Measurements from ENCODE around the gene RAB23.

RAB23 gene

GRCh38 chr6:57180596-57180995 is 41.5 kb downstream of the RAB23 start:
- no peak for DNase-seq (ENCODE audit: low spot score)

- DNase-seq (ENCODE audit: low spot score): no peak
These were observed 44.4 kb downstream of the RAB23 start for GRCh38 chr6:57177545-57178265.

GRCh38 chr6:57174511-57174907 is 47.6 kb downstream of the RAB23 start:
- no peak for DNase-seq (ENCODE audit: low spot score)

GRCh38 chr6:57173886-57174510 is 48.1 kb downstream of the RAB23 start:
- no peak for DNase-seq (ENCODE audit: low spot score)

- DNase-seq (ENCODE audit: low spot score): peak; percentile 29
These were observed 48.8 kb downstream of the RAB23 start for GRCh38 chr6:57173056-57173885.

GRCh38 chr6:57172136-57173055 is 49.7 kb downstream of the RAB23 start, which contains the start of gene BAG2:
TSS of gene BAG2 (plus strand) at chr6:57172326. CDS start at chr6:57172698, 372 bp downstream.
- DNase-seq (ENCODE audit: low spot score): peak; percentile 77

GRCh38 chr6:57165080-57165479 is 57.0 kb downstream of the RAB23 start:
- DNase-seq (ENCODE audit: low spot score): no peak

GRCh38 chr6:57163956-57164355 is 58.2 kb downstream of the RAB23 start:
- DNase-seq (ENCODE audit: low spot score): no peak

GRCh38 chr6:57162516-57162915 is 59.6 kb downstream of the RAB23 start:
- no peak for DNase-seq (ENCODE audit: low spot score)

GRCh38 chr6:57162028-57162427 is 60.1 kb downstream of the RAB23 start:
- DNase-seq (ENCODE audit: low spot score): no peak

GRCh38 chr6:57159127-57159526 is 63.0 kb downstream of the RAB23 start:
- no peak for DNase-seq (ENCODE audit: low spot score)

- no peak for DNase-seq (ENCODE audit: low spot score)
These were observed 63.4 kb downstream of the RAB23 start for GRCh38 chr6:57158658-57159057.

GRCh38 chr6:57147955-57148858 is 73.9 kb downstream of the RAB23 start:
- DNase-seq (ENCODE audit: low spot score): no peak

- DNase-seq (ENCODE audit: low spot score): no peak
These were observed 74.7 kb downstream of the RAB23 start for GRCh38 chr6:57147401-57147800.

DNA sequence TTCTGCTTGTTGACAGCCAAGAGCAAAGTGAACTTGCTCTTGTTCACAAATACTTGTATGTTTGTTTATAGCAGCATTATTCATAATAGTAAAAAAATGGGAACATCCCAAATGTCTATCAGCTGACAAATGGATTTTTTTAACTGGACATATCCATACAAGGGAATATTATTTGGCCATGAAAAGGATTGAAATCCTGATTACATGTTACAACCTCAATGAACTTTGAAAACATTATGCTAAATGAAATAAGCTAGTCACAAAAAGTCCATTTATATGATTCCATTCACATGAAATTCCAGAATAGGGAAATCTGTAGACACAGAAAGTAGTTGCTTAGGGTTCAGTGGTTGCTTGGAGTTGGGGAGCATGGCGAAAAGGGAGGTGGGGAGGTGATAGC is 78.4 kb downstream of the RAB23 start:
- no peak for DNase-seq (ENCODE audit: low spot score)

DNA sequence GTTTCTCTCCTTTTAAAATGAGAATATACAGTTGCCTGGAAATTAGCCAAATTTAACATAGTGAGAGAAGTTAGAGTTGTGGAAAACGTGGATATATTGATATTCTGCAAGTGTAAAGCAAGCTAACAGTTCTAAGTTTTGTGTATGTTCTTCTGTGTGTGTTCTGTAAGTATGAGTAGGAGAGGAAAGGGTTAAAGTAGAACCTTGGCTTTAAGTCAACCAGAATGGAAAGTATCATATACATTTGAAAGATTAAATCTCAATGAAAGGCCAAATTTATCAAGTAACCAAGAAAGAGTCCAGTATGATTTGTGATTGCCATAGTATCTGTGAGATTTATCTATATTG is 80.0 kb downstream of the RAB23 start:
- DNase-seq (ENCODE audit: low spot score): no peak

DNA sequence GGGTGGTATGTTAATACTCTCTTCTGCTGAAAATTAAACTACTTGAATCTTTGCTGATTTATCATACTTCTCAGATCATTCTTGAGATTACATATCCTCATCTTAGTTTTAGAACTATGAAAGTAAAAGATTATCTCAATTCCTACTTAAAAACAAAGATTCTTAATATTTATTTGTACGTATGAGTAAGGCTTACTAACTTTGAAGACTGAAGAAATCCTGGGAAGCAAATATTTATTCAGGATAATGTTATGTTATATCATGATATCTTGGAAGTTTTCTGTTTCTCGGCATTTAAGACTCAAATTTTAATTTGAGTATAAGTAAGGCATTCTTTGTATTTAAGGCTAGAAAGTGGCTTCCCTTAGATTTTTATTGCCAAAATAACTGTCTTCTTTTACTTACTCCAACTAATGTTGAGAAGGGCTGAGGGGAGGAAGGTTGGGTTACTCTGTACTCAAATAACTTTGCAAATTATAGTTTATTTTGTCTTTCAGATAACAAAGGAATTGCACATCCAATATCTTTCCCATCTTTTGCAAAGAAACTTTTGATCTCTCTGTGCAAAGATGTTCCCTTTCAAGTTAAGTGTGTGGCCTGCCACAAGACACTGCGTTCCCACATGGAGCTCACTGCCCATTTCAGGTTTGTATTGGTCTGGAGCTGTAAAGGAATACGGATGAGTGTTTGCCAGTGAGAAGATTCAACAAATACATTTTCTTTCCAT is 80.5 kb downstream of the RAB23 start:
- no peak for DNase-seq (ENCODE audit: low spot score)

GRCh38 chr6:57138026-57138425 is 84.1 kb downstream of the RAB23 start:
- DNase-seq (ENCODE audit: low spot score): no peak

DNA sequence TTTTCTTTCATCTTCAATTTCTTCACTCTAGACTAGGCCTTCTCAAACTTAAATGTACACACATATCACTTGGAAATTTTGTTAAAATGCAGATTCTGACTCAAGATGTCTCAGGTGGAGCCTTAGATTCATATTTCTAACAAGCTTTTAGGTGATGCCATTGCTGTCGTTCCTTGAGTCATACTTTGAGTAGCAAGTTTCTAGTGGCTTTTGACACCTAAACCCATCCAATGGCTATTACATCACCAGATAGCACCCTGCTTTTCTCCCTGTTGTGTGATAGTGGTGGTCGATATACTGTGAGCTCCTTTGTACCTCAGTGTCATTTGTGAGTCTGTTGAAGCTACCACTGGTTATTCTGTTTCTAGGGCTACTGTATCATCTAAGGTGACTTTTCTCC is 84.8 kb downstream of the RAB23 start:
- DNase-seq (ENCODE audit: low spot score): no peak
